ENCODE results near the gene ATP6V0B. TPM values are rescaled to one million over a fixed set of nuclear protein-coding genes. Genes with fewer than 3 reads are reported as not detected.

The ATP6V0B gene
- polyA plus RNA-seq, 1 donor from 2014 or later: 580 TPM

- H3K9ac ChIP-seq (ENCODE audit: low read length): no peak overlapping the region
- no peaks in the 10 kb centered on the region for H3K36me3 ChIP-seq (ENCODE audit: insufficient read depth, low read length)
- no peak for TF ChIP-seq EZH2 (IDR thresholded peaks at IDR 0.05; ENCODE audit: borderline replicate concordance, insufficient read depth, low read length, poor library complexity, severe bottlenecking)
- no peak for TF ChIP-seq MXI1 (conservative IDR thresholded peaks at IDR 0.05; ENCODE audit: poor library complexity, severe bottlenecking)
- TF ChIP-seq EP300 (conservative IDR thresholded peaks at IDR 0.05; ENCODE audit: poor library complexity, severe bottlenecking): no peak
- no peak for TF ChIP-seq RAD21 (conservative IDR thresholded peaks at IDR 0.05)
- no peaks in the 10 kb centered on the region for H3K27me3 ChIP-seq (ENCODE audit: insufficient read depth, low read depth, low read length)
- H3K4me3 ChIP-seq (ENCODE audit: low read length): no peak overlapping the region
- H3K4me2 ChIP-seq (ENCODE audit: low read length): no peak overlapping the region
- no peaks in the 10 kb centered on the region for H3K79me2 ChIP-seq (replicated peaks; ENCODE audit: insufficient read depth, low read length)
- H4K20me1 ChIP-seq (ENCODE audit: insufficient read depth): no peaks in the 10 kb centered on the region
- H3K9me3 ChIP-seq (ENCODE audit: low read length): no peaks in the 10 kb centered on the region
- H3F3A ChIP-seq (ENCODE audit: insufficient read depth, low read length, poor library complexity, severe bottlenecking): no peaks in the 10 kb centered on the region
- no peaks in the 10 kb centered on the region for H3K9me2 ChIP-seq (ENCODE audit: insufficient read depth, low read length)
- H3K27ac ChIP-seq (ENCODE audit: low read length): no peak overlapping the region
- no peak overlapping the region for H2AFZ ChIP-seq (ENCODE audit: low read depth, low read length)
Measured at GRCh38 chr1:44012404-44012803, 37.6 kb downstream of the ATP6V0B start.

DNA sequence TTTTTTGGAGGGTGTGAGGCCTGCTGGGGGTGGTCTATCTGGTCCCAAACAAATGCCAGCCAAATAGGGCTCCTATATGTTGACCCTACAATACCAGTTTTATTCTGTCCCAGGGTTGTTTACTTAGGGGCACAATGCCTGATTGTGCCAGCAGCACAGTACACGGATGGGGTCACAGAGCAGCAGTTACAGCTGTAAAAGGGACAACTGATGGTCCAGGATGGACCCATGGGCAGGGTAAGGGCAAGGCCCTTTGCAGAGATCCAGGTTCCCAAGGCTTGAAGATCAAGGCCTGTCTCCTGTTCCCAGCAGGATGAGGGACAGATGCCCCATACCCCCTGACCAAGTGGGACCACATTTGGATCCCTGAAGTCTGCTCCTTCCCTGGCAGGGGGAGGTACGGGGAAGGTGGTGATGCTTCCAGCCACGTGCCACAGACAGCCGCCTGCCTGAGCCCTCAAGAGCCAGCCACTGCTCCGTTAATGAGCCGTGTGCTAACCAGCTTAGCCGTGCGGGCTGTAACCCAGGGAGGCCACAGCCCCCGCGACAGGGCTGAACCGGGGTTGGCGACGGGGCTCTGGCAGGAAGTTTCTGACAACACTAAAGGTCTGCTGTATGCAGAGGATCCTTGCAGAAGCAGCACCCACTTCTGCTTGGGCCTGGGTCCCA lies 38.3 kb downstream of the ATP6V0B start:
- Histone ChIP-seq H3K9me3 (ENCODE audit: low read length) (no peaks in the 10 kb centered on the region), H3K9me2 (ENCODE audit: insufficient read depth, low read length) (no peaks in the 10 kb centered on the region), H2AFZ (ENCODE audit: low read depth, low read length) (no peak overlapping the region), H3K27ac (ENCODE audit: low read length) (no peak overlapping the region), H3K27me3 (ENCODE audit: insufficient read depth, low read depth, low read length) (no peaks in the 10 kb centered on the region), H3K4me3 (ENCODE audit: low read length) (no peak overlapping the region), H3K4me2 (ENCODE audit: low read length) (no peak overlapping the region), H4K20me1 (ENCODE audit: insufficient read depth) (no peaks in the 10 kb centered on the region), H3K9ac (ENCODE audit: low read length) (no peak overlapping the region), H3K79me2 (replicated peaks; ENCODE audit: insufficient read depth, low read length) (no peaks in the 10 kb centered on the region), H3K36me3 (ENCODE audit: insufficient read depth, low read length) (no peaks in the 10 kb centered on the region), H3F3A (ENCODE audit: insufficient read depth, low read length, poor library complexity, severe bottlenecking) (no peaks in the 10 kb centered on the region)
- TF ChIP-seq TAF1 (IDR thresholded peaks at IDR 0.05; ENCODE audit: low read depth) (no peak), RAD21 (conservative IDR thresholded peaks at IDR 0.05) (no peak), POLR2AphosphoS5 (IDR thresholded peaks at IDR 0.05) (no peak), CTCF (IDR thresholded peaks at IDR 0.05; ENCODE audit: poor library complexity, severe bottlenecking) (no peak), MXI1 (conservative IDR thresholded peaks at IDR 0.05; ENCODE audit: poor library complexity, severe bottlenecking) (no peak)

GRCh38 chr1:44013949-44014348 lies 39.2 kb downstream of the ATP6V0B start:
- H3K27me3 ChIP-seq (ENCODE audit: insufficient read depth, low read depth, low read length): no peaks in the 10 kb centered on the region
- no peaks in the 10 kb centered on the region for H3K9me3 ChIP-seq (ENCODE audit: low read length)
- TF ChIP-seq TAF1 (IDR thresholded peaks at IDR 0.05; ENCODE audit: low read depth) (no peak), EZH2 (IDR thresholded peaks at IDR 0.05; ENCODE audit: borderline replicate concordance, insufficient read depth, low read length, poor library complexity, severe bottlenecking) (no peak), SMC3 (conservative IDR thresholded peaks at IDR 0.05; ENCODE audit: poor library complexity) (no peak), RAD21 (conservative IDR thresholded peaks at IDR 0.05) (no peak), CTCF (IDR thresholded peaks at IDR 0.05; ENCODE audit: poor library complexity, severe bottlenecking) (no peak), MXI1 (conservative IDR thresholded peaks at IDR 0.05; ENCODE audit: poor library complexity, severe bottlenecking) (no peak), REST (IDR thresholded peaks at IDR 0.05; ENCODE audit: borderline replicate concordance) (no peak), POLR2AphosphoS5 (IDR thresholded peaks at IDR 0.05) (no peak), EP300 (conservative IDR thresholded peaks at IDR 0.05; ENCODE audit: poor library complexity, severe bottlenecking) (no peak)
- no peaks in the 10 kb centered on the region for H3F3A ChIP-seq (ENCODE audit: insufficient read depth, low read length, poor library complexity, severe bottlenecking)
- H3K27ac ChIP-seq (ENCODE audit: low read length): no peak overlapping the region
- no peak overlapping the region for H3K4me3 ChIP-seq (ENCODE audit: low read length)
- no peaks in the 10 kb centered on the region for H3K9me2 ChIP-seq (ENCODE audit: insufficient read depth, low read length)
- no peak overlapping the region for H3K4me2 ChIP-seq (ENCODE audit: low read length)
- no peaks in the 10 kb centered on the region for H4K20me1 ChIP-seq (ENCODE audit: insufficient read depth)
- H3K79me2 ChIP-seq (replicated peaks; ENCODE audit: insufficient read depth, low read length): no peaks in the 10 kb centered on the region
- H3K36me3 ChIP-seq (ENCODE audit: insufficient read depth, low read length): no peaks in the 10 kb centered on the region
- no peak overlapping the region for H2AFZ ChIP-seq (ENCODE audit: low read depth, low read length)
- no peak overlapping the region for H3K9ac ChIP-seq (ENCODE audit: low read length)

Measured in neural cell (in vitro differentiated cells).